Effector CD8-positive, alpha-beta T cell (primary cell): ENCODE measurements around the gene MTMR12.
"Not testable (repeated sequence)": the region's sequence is repeated elsewhere in the genome, so short reads cannot be mapped to it uniquely, and the experiment has no call there.

Experiments
- DNase-seq: peaks from one replicate; lab custom pipeline; 2025; lab: John Stamatoyannopoulos, UW

The MTMR12 gene

DNA sequence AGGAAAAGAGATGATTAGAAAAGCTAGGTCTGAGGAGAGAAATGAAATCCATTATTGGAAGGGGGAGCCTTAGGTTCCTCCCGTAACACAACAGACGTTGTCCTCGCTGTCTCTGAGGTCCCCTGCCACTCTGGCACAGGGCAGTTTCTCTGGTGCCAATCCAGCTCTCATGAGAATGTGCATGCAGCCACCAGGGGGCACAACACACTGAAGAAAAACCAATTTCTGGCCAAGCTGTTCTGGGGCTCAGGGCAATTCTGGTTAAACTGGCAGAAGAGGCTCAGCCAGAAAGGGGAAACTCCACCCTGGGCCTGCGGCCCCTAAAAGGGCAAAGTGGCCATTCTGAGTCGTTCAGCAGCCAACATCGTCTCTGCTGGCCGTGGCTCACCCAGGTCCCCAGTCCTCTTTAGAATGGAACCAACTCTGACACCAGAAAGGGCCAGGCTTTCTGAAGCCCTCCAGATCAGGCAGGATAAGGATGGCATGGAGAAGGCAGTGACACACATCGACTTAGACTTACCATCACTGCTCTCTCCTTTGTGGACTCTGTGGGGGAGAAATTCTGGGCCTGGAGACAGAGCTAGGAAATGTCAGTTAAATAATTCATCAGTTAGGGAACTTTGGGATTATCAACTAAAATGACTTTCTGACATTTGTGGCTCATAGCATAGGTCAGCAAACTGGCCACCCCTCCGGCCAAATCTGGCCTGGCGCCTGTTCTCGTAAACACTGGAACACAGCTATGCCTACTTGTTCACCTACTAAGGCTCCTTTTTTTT lies 80.1 kb downstream of the MTMR12 start:
- peak; percentile 56 for DNase-seq

DNA sequence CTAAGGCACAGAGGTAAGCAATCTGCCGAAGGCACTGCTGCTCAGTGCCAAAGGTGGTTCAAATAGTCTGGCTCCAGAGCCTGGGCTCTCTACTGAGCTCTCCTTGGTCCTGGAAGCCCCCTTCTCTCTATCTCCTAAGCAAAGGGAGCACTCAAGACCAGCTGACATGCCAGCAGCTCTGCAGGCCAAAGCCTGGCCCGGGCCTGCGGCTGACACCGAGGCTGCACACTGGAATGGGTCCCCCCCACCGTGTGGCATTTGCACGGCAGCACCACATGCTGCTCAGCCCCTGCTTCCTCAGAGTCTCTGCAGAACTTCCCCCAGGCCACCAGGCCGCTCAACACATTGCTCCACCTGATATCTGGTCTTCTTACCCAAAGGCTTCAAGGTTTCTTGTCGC lies 80.8 kb downstream of the MTMR12 start:
- no peak for DNase-seq

DNA sequence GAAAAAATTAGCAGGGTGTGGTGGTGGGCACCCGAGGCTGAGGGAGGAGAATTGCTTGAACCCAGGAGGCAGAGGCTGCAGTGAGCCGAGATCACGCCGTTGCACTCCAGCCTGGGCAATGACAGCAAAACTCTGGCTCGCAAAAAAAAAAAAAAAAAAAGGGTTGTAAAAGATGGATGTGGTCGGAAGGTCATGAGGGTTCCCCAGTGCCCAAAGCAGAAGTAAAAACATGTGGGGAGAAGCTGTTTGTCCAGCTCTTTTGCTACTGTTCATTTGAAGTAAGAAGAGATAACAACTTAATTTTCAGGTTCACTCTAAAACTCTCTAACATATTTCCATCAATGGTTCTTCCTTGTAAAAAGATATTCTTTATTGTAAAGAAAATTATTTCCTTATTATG lies 81.5 kb downstream of the MTMR12 start:
- no peak for DNase-seq

DNA sequence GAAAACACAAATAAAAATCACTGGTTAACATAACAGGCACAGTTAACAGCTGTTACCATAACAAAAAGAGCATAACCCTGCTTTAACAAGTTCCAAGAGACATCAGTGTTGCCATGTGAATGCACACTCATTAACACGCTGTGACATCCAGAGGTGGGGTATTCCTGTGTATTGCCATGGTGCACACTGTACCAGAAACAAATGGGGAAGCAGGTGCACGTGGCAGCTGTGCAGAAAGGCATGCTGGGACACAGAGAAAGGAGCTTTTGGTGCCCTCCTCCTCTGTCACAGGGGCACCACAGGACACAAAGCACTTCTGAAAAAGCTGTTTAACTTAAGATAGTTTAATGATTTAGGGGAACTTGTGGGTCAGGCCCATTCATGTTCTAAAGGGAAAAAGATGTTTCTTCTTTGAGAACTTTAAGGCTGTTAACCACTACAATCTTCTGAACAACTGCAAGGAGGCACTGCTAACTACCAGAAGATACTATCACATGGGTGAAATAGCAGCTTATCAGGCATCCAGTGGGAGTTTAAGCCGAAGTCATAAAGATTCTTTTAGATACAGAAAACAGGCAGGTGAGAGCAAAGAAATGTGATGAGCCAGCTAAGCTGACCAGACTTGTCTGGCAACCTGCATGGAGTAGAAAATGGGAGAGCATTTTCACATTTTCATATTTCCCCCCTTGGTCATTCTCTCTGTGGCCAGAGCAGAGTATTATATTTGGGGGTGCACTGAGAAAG lies 82.2 kb downstream of the MTMR12 start:
- DNase-seq = no peak

DNA sequence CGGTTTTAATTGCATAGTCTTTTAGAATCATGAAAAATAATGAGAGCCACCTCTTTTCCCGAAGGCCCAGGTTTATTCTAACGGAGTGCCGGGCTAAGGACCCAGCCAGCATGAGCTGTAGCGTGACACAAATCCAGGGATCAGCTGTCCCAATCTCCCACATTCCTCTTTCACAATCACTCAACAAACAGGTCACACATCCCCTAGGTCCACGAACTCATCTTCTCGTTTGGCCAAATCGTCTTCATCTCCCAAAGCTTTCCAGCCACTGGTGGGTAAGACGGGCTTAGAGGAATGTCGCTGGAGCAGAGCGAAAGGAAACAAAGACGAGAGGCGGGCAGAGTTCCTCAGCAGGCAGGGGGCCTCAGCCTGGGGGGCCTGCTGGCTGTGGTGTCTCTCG lies 83.2 kb downstream of the MTMR12 start:
- DNase-seq = no peak

DNA sequence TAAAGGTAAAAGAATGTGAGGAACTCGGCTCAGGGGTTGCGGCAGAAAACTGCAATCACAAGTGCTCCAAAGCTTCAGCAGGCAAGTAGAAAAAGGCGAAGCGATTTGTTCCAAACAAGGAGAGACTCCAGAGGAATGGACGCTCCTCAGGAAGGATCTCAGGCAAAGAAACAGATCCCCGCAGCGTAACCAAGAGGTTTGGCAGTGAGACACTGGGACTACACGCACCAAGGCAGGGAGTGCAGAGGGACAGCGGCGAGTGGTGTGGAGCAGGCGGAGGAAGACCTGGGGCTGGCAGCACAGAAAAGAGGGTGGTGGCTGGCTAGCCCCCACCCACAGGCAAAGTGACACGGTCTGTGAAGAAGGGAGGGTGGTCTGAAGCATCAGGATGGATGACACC lies 83.9 kb downstream of the MTMR12 start:
- no peak for DNase-seq

DNA sequence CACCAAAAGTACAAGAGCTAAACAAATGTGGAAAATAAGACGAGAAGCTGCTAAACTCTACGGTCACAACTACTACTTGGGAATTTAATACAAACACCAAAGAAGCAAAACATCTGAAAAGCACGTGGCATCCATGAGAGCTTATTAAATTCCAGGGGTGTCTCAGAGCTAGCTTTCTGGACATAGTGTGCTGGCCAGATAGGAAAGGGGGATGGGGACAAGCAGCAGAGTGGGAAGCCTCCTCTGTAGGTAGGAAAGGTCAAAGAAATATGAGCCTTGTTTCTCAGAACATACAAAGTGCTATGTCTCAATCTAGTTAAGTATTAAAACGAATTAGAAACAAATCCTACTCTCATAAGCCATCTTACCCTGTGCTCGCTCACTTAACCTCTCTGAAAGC lies 87.3 kb downstream of the MTMR12 start:
- no peak for DNase-seq

DNA sequence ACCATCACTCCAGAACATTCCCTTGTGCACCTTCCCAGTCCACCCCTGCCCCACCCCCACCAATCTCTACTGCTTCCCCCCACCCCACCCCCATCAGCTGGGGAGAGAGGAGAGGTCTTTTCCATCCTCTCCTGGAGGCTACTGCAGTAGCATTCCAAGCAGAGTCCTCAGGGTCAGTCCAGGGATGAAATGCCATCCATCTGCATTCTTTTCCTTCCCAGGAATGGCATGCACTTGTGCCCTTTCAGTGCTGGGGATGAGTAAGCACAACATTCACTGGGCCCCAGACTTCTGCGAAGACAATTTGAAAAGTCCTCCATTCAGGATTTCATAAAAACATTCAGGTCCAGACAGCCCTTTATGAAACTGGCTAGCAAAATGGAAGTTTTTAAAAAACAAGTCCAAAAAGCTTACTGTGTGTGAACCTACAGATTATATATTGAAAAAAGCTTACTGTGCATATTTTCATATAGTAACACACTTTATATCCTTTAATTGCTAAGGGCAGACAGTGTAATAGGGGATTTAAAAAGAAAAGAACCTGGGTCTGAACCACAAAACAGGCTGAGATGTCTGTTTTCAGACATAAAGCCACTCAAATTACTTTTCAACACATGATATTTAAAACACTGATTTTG lies 88.6 kb downstream of the MTMR12 start:
- DNase-seq = no peak

DNA sequence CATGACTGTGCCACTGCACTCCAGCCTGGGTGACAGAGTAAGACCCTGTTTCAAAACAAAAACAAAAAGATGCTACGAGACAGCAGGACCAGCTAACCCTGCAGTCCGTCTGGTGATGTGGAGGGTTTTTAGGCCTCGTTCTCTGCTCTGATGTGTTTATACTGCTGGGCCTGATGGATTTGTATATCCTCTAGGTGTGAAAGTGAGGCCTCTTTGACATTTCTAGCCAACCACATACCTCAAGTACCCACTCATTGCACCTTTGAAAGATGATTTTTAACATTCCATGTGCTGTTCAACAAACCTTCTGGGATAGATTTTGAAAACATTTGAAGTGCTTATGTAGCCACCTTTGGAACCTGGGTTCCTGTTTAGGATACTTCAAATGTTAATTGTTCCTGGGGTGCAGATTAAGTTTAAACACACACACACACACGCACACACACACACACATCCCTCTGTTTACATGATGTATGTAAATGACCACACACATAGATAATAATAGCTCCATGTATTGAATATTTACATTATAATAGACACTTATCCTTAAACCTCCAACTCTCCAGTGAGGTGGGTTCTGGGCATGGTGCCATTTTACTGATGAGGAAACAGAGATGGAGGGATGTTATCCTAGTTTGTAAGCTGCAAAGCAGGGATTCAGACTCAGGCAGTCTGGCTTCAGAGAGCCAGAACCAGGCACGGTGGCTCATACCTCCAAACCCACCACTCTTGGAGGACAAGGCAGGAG lies 89.8 kb downstream of the MTMR12 start:
- DNase-seq = no peak

DNA sequence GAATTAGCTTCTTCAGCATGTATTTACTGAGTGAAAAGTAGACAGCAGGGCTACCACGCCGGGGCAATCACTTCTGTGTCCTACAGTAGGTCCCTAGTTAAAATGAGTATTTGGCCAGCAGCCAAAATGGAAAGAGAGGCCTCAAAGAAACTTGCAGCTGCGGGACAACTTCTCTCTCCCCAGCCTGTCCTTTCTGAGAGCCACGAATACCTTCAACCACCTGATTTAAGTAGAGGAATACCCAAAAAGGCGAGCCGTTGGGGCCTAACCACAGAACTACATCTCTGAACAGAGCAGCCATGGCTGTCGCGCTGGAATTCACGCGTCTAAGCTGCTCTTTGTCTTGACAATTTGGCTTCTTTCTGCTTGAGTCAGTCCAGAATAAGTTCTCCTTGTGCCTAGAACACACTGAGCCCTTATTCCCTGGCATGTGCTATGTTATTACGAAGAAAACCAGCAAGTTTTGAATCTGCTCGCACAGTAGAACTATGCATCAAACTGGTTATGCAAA lies 94.8 kb downstream of the MTMR12 start:
- DNase-seq = no peak

DNA sequence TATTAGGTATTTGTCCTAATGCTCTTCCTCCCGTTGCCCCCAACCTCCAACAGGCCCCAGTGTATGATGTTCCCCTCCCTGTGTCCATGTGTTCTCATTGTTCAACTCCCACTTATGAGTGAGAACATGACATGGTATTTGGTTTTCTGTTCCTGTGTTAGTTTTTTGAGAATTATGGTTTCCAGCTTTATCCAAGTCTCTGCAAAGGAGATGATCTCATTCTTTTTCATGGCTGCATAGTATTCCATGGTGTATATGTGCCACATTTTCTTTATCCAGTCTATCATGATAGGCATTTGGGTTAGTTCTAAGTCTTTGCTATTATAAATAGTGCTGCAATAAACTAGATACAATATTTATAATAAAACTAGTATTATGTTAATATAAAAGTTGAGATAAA lies 98.4 kb downstream of the MTMR12 start:
- not testable (repeated sequence) for DNase-seq

DNA sequence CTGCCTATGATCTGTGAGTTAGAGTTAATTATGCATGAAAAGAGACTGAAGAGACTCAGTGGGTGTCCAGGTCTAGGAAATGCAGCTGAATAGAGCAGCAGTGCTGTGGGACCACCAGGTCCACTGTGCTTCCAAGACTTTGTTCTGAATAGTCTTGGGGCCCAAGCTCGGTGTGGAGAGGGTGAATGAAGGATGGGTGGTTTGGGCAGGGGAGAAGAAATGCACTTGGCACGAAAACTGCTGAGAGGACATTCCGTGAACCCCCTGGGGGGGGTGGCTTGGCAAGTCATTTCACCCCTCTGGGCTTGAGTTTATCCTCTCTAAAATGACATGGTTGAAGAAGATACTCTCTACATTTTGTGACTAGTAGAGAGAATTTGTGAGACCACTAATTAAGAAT lies 102.6 kb downstream of the MTMR12 start:
- DNase-seq = no peak

DNA sequence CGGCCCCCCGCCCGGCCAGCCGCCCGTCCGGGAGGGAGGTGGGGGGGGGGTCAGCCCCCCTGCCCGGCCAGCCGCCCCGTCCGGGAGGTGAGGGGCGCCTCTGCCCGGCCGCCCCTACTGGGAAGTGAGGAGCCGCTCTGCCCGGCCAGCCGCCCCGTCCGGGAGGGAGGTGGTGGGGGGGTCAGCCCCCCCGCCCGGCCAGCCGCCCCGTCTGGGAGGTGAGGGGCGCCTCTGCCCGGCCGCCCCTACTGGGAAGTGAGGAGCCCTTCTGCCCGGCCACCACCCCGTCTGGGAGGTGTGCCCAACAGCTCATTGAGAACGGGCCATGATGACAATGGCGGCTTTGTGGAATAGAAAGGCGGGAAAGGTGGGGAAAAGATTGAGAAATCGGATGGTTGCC lies 103.9 kb downstream of the MTMR12 start:
- DNase-seq = not testable (repeated sequence)

DNA sequence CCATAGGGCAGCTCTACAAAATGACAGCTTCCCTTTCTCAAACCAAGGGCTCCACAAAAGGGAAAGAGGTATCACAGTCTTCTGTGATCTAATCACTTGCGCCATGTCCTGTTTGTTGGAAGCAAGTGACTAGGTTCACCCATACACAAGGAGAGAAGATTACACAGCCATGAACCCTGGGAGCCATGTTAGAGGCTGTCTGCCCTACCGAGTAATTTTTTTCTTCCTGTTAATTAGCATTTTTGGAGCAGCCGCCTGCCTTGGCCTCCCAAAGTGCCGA lies 105.4 kb downstream of the MTMR12 start:
- no peak for DNase-seq

DNA sequence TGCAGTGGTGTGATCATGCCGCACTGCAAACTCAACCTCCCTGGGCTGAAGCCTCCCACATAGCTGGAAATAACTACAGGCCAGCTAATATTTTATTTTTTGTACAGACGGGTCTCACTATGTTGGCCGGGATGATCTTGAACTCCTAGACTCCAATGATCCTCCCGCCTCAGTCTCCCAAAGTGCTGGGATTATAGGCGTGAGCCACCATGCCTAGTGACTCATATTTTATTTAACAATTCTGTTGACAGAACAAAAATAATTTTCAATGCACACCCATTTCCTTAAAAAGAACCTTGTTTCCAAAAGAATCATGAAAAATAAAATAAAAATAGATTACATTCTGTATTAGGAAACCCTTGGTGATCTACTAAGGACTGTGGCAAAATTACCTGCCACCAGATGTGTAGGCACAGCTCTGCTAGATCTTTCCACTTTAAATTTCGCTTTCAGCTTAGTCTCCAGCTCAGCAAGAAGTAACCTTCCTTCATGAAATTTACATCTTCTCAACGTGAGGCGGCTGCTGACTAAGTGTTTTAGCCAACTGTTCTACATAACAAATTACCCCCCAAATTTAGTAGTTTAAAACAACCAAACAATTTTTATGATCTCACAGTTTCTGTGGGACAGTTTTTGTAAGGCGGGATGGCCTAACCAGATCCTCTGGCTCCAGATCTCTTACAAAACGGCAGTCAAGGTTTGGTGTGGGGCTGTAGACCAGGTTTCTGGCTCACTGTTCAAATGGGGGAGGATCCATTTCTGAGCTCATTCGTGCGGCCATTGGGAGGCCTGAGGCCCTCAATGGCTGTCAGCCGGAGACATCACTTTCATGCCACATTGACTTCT lies 106.0 kb downstream of the MTMR12 start:
- no peak for DNase-seq

DNA sequence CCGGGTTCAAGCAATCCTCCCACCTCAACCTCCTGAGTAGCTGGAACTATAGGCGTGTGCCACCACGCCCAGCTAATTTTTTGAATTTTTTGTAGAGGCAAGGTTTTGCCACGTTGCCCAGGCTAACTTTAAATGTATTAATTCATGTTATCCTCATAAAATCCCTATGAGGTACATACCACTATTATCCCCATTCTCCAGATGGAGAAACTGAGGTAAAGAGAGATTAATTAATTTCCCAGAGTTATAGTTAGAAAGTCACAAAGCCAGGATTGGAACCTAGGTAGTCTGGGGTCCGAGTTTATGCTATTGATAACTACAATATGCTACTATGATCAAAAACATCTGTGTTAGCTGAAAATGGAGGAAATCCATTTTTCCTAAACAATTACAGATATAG lies 106.7 kb downstream of the MTMR12 start:
- DNase-seq = no peak

DNA sequence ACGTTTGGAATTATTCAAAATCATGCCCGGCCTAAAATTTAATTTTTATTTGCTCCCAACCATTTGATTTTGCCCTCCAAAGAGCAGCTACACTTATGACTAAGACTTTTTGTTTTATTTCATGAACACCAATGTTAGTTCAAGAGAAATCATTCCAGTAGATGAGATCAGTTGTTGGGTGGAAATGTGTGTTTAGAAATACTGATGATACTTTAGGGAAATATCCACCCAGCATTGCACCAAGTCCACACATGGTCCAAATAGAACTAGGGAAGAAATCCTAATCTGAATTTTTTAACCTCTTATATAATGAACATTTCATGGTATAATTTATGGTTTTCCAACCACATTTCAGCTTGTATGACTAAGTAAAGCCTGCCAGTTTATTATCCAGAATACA lies 110.3 kb downstream of the MTMR12 start:
- no peak for DNase-seq

DNA sequence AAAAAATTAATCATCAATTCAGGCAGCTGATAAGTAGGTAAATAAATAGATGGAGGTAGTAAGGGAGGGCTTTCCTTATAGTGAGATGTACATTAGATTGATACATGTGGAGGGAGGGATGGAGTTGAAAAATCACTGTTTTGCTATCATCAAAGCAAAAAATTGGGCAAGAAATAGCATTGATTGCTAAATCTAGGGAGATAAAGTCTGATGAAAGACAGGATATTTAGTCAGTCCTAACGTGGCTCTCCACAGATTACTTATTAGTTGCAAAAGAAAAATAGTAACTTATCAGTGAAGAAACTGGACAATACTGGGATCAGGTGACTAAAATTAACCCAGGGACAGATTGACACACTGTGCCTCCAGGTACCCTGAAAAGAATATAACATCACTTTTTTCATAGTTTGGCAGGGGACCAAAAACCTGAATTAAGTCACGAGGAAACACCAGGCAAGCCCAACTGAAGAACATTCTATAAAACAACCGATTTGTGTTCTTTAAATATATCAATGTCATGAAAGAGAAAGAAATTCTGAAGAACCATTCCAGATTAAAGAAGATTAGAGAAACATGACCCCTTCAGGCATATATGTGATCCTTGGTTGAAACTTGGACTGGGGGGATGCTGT lies 111.5 kb downstream of the MTMR12 start:
- DNase-seq = no peak

DNA sequence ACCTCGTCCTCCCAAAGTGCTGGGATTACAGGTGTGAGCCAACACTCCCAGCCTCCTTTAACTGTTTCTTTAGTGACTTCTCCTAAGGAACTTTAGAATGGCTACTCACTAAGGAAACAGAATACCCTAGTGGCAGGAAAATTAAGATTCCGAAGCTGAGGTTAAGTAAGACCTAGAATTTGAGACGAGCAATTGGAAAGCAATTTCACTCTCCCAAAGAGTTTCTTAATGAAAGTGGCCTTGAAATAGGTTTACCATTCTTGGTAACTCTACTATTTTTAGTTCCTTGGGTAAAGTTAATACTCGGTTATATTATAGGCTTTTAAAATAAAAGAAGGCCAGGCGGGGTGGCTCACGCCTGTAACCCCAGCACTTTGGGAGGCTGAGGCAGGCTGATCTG lies 115.7 kb downstream of the MTMR12 start:
- DNase-seq = no peak

DNA sequence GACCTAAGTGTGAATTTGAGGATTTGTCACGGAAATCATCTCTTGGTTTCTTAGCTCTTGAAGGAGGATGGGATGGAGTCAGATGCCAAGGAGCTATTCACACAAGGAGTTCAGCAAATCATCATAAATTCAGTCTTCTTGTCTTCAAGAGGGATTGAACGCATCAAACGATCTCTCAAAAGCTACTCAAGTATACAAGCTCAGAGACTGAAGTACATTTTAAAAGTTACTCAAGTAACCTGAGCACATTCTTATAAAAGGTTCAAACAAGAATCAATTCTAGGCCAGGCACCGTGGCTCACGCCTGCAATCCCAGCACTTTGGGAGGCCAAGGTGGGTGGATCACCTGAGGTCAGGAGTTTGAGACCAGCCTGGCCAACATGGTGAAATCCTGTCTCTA lies 117.5 kb downstream of the MTMR12 start:
- DNase-seq = no peak

DNA sequence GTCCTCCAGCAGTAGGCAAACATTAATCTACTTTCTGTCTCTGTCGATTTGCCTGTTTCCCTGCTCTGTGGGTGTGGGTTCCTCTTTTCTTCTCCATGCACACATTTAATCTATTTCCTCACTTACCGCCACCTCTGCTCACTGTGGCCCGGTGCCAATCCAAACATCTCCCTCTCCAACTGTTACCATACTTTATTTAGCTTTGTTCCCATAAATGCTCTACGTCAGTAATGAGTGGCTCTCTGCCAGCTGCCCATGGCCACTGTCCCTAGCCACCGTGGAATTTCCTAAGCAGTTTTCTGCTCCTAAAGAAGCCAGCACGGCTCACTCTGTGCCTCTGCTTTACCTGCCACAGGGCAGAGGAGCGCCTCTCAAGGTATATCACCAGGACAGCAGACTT lies 119.1 kb downstream of the MTMR12 start:
- no peak for DNase-seq
